WERI-Rb-1 (cell line): ENCODE measurements around the gene ARHGEF17.

ENCODE experiments used
- DNase-seq: peaks from one replicate; pipeline ENCODE4 v3.0.0-alpha.2; 2020
- H3K27ac ChIP-seq: fragments of 250-450 bp; sonication (Bioruptor Pico); 2 replicates; pipeline ENCODE4 v1.5.1; 2020; ENCODE audit warnings: mild to moderate bottlenecking, moderate library complexity
- H3K27me3 ChIP-seq: fragments of 250-450 bp; sonication (Bioruptor Pico); 2 replicates; pipeline ENCODE4 v1.5.1; 2021; ENCODE audit warnings: mild to moderate bottlenecking, low read depth, moderate library complexity; ENCODE audit not compliant: insufficient read depth, severe bottlenecking
- H3K36me3 ChIP-seq: fragments of 250-450 bp; sonication (Bioruptor Pico); 2 replicates; pipeline ENCODE4 v1.5.1; 2020; ENCODE audit warnings: mild to moderate bottlenecking, moderate library complexity
- H3K4me3 ChIP-seq: 2 replicates; pipeline ENCODE4 v1.5.1; 2011; ENCODE audit warnings: low read depth, mild to moderate bottlenecking, control low read depth, low read length
- H3K9me3 ChIP-seq: fragments of 250-450 bp; sonication (Bioruptor Pico); 2 replicates; pipeline ENCODE4 v1.5.1; 2021; ENCODE audit warnings: mild to moderate bottlenecking, moderate library complexity; ENCODE audit not compliant: severe bottlenecking
- CTCF ChIP-seq: IDR thresholded peaks from 2 replicates; pipeline ENCODE4 v1.5.1; 2011; ENCODE audit warnings: low read depth, mild to moderate bottlenecking, control low read depth, inconsistent platforms, low read length

The ARHGEF17 gene

GRCh38 chr11:73412308-73412707 lies 104.2 kb downstream of the ARHGEF17 start:
- Histone ChIP-seq H3K36me3 (peaks cover 47% of the 10 kb centered on the region), H3K4me3 (no peak overlapping the region), H3K27me3 (no peaks in the 10 kb centered on the region), H3K27ac (no peak overlapping the region), H3K9me3 (no peaks in the 10 kb centered on the region)
- DNase-seq: no peak
- TF ChIP-seq CTCF: no peak

DNA sequence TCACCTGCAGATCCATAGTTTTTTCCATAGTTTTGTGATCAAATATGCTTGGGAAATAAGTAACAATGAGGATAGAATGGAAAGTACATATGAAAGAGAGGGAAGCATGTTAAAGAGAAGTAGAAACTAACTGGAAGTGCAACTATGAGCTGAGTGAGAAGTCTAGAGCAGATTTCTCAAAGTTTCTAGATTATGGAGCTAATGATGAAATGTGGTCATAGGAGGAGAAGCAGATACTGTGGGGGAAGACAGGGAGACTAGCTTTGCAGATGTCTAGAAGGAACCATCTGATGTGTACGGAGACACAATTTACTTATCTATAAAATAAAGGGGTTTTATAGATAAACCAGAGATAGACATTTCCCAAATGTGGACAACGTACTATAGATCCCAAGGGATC lies 105.2 kb downstream of the ARHGEF17 start:
- TF ChIP-seq CTCF: no peak
- peaks cover 45% of the 10 kb centered on the region for H3K36me3 ChIP-seq
- no peak for DNase-seq

DNA sequence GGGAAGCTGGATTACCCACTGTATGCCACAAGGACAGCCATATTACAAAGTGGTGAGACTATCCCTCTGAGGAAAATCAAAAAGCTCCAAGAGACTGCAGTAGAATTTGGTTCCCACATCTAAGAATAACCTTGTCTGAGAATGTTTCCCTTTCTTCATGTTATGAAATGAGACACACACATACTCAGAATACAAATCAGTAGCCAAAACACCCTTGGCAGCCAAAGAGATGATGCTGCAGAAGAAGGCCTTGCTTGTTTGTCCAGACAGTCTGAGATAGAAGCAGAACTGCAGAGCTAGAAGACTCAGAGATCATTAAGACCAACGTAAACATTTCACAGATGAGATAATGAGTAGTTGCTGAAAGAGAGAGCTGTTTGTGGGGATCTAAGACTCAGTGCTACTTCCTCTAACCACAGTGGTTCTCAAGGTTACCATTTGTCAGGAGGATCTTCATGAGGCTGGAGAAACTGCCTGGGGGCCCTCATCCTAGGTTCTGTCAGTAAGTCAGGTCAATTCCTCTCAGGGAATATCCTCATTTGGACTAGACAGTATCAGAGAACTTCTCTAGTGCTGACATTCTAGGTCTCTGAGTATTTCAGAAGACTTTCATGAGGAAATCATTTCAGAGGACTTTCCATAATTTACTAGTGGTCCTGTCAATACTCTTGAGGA lies 107.0 kb downstream of the ARHGEF17 start:
- no peaks in the 10 kb centered on the region for H3K27me3 ChIP-seq
- H3K27ac ChIP-seq: peak overlapping the region; percentile 75
- DNase-seq: no peak
- H3K9me3 ChIP-seq: no peaks in the 10 kb centered on the region
- no peak overlapping the region for H3K4me3 ChIP-seq
- TF ChIP-seq CTCF: no peak
- H3K36me3 ChIP-seq: peaks cover 45% of the 10 kb centered on the region

More for the DNA sequence above, 105.2 kb downstream of the ARHGEF17 start:
- Histone ChIP-seq H3K27ac (0 out of 2 replicates have a peak overlapping the region, but pooled peaks have one; percentile 11), H3K4me3 (no peak overlapping the region), H3K27me3 (no peaks in the 10 kb centered on the region), H3K9me3 (no peaks in the 10 kb centered on the region)

DNA sequence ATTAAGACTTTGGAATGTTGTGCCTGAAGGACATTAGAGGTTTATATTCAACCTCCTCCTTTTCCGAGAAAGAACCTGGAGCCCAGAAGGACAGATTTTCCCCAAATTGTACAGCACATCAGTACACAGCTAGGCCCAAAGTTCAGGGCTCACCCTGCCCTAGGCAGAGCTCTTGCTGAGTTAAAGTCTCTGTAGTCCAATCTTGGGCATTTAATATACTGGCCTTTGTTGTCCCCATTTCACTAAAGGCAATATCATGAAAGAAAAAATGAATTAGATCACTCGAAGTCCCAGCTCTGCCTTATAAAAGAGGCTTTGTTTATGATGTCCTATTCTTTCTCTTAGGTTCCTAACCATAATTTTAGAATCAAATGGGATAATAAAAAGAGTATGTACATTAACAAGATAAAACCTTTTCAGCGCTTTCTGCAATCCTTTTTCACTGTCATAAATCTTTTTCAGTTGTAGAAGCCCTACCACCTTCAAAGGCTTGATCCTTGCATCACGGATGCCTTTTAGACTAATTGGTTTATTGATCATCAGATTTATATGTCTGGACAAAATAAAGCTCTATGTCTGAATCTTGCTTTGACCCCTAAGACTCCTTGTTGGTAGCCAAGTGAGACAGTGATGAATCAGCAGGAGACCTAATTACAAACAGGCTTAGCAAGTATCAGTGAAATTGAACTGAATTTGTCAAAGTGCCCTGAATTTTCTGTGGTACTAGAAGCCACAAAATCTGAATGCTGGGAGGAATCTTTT lies 108.0 kb downstream of the ARHGEF17 start:
- peak; percentile 44 for DNase-seq
- Histone ChIP-seq H3K27ac (peak overlapping the region; percentile 75), H3K36me3 (peaks cover 42% of the 10 kb centered on the region), H3K4me3 (no peak overlapping the region), H3K9me3 (no peaks in the 10 kb centered on the region), H3K27me3 (no peaks in the 10 kb centered on the region)
- TF ChIP-seq CTCF: no peak

DNA sequence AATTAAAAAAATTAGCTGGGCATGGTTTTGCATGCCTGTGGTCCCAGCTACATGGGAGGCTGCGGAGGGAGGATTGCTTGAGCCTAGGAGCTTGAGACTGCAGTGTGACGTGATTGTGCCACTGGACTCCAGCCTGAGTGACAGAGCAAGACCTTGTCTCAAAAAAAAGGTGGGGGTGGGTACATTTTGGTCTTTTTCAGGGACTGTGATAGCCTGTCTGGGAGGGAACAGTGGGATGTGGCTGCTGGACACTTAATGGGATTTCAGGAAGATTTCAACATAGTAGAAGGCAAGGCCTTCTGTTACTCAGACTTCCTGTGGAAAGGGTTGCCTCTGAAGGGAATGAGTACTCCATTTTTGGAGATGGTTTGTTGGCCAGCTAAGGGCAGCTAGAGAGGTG lies 108.7 kb downstream of the ARHGEF17 start:
- peaks cover 38% of the 10 kb centered on the region for H3K36me3 ChIP-seq
- no peak for DNase-seq
- H3K27me3 ChIP-seq: no peaks in the 10 kb centered on the region
- H3K4me3 ChIP-seq: no peak overlapping the region
- no peaks in the 10 kb centered on the region for H3K9me3 ChIP-seq
- TF ChIP-seq CTCF: no peak
- peak overlapping the region; percentile 68 for H3K27ac ChIP-seq
